ENCODE data around the gene PLCG2.

PLCG2 gene

DNA sequence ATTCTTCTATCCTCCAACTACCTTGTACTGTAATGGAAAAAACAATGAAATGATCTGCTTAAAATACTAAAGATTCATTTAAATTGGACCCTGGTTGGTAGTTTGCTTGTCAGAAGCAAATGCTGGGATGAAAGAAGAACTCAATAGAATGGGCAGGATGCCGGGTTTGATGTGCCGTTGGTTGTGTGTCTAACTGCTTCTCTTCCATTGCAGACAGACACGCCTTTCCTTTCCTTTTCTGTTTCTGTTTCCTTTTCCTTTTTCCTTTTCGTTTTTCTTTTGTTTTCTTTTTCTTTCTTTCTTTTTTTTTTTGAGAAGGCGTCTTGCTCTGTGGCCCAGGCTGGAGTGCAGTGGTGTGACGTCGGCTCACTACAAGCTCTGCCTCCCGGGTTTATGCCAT, 64.6 kb downstream of the PLCG2 start:
- DNase-seq (ENCODE audit: low spot score), result no peak

DNA sequence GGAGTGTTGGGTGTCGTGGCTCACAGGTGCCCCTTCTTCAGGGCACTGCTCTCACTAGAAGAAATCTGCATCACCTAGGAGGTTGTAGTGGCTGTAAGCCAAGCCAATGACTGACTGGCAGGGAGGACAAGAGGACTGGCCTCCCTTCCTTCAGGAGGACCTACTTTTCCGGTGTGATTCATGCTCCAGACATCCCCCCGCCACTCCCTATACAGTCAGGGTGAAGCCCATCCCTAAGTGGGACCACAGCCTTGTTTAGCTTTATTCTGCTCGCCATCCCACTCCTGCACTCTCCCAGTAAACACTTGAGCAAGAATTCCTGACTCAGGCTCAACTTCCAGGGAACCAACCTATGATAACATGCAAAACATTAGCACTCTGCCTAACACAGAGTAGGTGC, 67.0 kb downstream of the PLCG2 start:
- no peak for DNase-seq (ENCODE audit: low spot score)

DNA sequence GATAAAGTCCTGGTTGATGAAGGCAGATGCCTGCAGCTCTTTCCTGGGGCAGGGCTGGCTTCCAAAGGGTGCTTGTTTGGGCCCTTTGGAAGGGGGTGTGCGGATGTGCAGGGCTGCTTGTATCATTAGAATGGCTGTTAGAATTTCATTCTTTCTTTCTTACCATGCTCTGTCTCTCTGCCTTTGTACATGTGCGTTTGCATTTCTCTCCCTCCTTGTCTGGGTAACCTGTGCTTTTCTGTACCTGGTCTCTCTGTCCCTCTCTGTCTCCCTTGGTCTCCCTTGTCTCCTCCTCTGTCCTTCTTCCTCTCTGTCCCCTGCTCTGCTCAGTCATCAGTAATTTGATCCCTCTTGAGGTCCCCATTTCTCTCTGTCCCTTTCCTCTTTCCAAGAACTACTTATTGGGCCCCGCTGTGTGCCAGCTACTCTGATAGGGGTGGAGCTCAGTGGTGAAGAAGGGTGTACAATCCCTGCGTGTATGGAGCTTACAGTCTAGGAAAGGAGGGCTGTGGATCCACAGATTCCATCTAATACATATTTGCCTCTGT, 69.3 kb downstream of the PLCG2 start:
- DNase-seq (ENCODE audit: low spot score), result no peak

- DNase-seq (ENCODE audit: low spot score), result no peak
Measured at GRCh38 chr16:81850197-81850944, 71.3 kb downstream of the PLCG2 start.

GRCh38 chr16:81852347-81852746, 73.3 kb downstream of the PLCG2 start:
- no peak for DNase-seq (ENCODE audit: low spot score)

- no peak for DNase-seq (ENCODE audit: low spot score)
Measured at GRCh38 chr16:81855552-81856153, 76.6 kb downstream of the PLCG2 start.

- DNase-seq (ENCODE audit: low spot score), result no peak
Measured at GRCh38 chr16:81860287-81861266, 81.5 kb downstream of the PLCG2 start.

GRCh38 chr16:81861503-81861902, 82.4 kb downstream of the PLCG2 start:
- DNase-seq (ENCODE audit: low spot score), result no peak

GRCh38 chr16:81861915-81862314, 82.8 kb downstream of the PLCG2 start:
- no peak for DNase-seq (ENCODE audit: low spot score)

- DNase-seq (ENCODE audit: low spot score), result no peak
Measured at GRCh38 chr16:81863630-81864352, 84.7 kb downstream of the PLCG2 start.

DNA sequence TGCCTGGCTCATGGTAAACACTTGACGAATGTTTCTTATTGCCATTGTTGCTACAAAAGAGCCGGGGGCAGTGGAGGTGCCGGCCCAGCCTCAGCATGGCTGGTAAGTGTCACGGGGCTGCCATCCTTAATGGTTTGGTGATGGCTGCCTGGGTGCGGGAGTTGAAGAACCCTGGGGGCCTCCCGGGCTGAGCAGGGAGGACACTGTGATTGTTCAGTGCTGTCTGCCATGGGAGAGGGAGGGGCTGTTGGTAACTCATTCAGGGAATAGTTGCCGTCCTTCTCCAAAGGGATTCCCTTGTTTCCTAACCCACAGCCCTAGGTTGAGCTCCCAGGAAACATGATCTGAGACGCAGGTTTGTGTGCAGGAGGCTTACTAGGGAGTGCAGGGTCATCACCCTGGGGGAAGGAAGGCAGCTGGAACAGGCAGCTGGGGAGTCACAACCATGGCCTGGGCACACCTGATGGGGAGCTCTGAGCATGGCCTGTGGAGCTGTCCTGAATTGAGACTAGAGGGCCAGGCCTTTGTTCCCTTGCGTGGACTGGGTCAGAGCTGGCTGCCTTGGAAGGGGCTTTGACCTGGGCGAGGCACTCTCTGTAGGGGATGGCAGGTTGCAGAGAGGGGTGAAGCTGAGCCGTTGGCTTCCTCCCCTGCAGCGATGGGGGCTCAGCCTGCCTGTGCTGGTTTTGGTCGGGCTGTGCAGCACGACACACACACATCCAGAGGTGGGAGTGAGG, 85.7 kb downstream of the PLCG2 start:
- DNase-seq (ENCODE audit: low spot score), result no peak

DNA sequence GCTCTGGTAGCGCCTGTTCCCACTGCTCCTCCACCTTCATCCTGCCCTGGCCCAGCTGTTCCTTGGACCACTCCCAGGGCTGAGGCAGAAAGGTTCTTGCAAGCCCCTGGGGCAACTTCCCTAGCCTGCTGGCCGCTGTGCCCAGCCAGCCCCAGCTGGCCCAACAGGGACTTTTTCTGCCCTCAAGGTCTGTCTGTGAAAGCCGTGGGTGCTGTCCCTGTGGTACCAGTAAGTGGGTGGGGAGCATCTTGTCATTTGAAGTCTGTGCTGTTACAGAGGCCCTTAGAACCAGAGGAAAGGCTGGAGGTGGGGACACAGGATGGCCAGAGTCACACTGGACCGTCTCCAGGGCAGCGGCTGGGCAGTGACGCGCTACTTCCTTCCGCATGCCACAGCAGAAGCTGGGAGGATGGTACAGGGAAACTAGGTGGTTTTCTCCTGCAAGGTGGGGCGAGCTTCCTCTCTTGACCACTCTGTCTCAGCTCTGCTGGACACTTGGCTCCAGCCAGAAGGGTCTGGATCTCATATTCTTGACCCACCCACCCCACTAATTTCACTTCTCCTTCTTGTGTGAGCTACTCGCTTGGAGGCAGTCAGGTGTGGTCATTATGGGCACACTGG, 87.8 kb downstream of the PLCG2 start:
- DNase-seq (ENCODE audit: low spot score), result peak; percentile 27

DNA sequence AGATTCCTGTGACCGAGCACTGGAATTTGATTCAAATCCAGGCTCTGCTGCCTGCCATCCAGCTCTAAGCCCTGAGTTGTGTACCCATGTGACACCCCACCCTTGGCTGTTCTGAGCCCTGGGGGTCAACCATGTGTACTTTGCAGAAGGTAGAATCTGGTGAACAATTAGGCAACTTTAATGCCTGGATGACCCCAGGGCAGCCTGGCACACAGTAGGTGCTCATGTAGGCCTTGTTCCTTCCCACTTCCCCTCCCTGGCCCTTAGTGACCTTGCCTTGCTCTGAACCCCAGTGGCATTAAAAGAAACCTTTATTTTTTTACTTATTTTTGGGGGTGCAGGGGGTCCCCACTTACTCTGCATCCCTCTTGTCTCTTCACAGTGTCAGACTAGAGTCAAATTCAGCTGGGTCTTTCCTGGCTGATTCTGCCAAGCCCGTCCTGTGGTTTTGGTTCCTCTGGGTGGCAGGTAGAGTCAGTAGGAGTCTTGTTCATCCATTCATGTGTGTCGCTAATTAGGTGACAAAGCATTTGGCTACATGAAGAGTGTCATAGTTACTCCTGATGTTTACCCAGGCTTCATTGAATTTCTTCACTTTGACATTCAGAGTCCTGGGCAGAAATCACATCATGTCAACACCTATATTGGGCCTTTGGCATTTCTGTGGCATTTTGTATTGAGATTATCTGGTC, 89.1 kb downstream of the PLCG2 start:
- DNase-seq (ENCODE audit: low spot score), result no peak

DNA sequence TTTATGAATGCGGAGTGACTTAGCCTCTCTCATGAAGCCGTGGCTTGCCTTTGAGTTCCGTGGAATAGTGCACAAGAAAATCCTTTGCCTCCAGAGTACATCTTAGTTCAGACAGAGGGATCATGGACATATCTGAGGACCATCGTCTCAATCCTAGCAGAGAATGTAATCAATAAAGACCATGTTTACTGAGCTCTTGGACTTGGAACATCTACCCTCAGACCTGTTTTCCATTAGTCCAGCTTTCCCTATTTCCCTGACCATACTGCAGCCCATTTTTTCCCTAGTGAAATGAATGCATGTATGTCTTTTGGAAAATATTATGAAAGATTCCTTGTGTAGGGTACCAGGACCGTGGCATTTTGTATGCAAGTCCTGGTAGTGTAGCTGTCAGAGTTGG, 90.2 kb downstream of the PLCG2 start:
- DNase-seq (ENCODE audit: low spot score), result no peak

DNA sequence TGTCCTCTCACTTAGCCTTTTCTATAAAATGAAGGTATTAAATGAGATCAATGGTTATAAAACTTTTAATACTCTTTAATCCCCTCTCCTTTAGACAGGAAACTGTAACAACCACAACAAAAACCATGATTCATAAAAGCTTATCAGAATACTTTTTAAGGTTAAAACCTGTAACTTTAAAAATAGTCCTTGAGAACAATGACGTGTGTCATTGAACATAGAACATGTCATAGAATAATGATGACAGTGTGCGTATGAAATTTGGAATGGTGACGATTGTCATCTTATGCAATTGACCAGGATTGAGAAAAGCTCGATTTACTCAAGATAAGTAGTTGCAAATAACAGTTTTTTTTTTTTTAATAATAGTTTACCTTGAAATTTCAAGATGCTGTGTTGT, 94.1 kb downstream of the PLCG2 start:
- no peak for DNase-seq (ENCODE audit: low spot score)

GRCh38 chr16:81873843-81874752, 95.0 kb downstream of the PLCG2 start:
- DNase-seq (ENCODE audit: low spot score), result peak; percentile 12

- no peak for DNase-seq (ENCODE audit: low spot score)
Measured at GRCh38 chr16:81875461-81875860, 96.4 kb downstream of the PLCG2 start.

- no peak for DNase-seq (ENCODE audit: low spot score)
Measured at GRCh38 chr16:81876273-81876900, 97.3 kb downstream of the PLCG2 start.
